Neural progenitor cell (in vitro differentiated cells): ENCODE results near the gene SERINC5. TPM values are rescaled to one million over a fixed set of nuclear protein-coding genes. Genes with fewer than 3 reads are reported as not detected.

Experiments
- DNase-seq: peaks from one replicate; pipeline ENCODE4 v3.0.0-alpha.2; 2016; ENCODE audit warnings: low spot score
- H2AFZ ChIP-seq: fragments of 200-600 bp; sonication (generic); replicated peaks from 2 replicates; pipeline ENCODE4 v1.6.1; 2016; ENCODE audit warnings: antibody characterized with exemption
- H3F3A ChIP-seq: fragments of 200-600 bp; sonication (generic); 2 replicates; pipeline ENCODE4 v1.6.1; 2016; ENCODE audit warnings: antibody characterized with exemption, low read depth
- H3K27ac ChIP-seq: fragments of 200-600 bp; sonication (generic); 2 replicates; pipeline ENCODE4 v1.5.1; 2016; ENCODE audit warnings: mild to moderate bottlenecking
- H3K27me3 ChIP-seq: fragments of 200-600 bp; sonication (generic); 2 replicates; pipeline ENCODE4 v1.6.1; 2016; ENCODE audit warnings: mild to moderate bottlenecking, moderate library complexity
- H3K36me3 ChIP-seq: fragments of 200-600 bp; sonication (generic); 2 replicates; pipeline ENCODE4 v1.5.1; 2016
- H3K4me1 ChIP-seq: fragments of 200-600 bp; sonication (generic); 2 replicates; pipeline ENCODE4 v1.6.1; 2016; ENCODE audit warnings: mixed run types
- H3K4me2 ChIP-seq: fragments of 200-600 bp; sonication (generic); 2 replicates; pipeline ENCODE4 v1.6.1; 2016
- H3K4me3 ChIP-seq: fragments of 200-600 bp; sonication (generic); 2 replicates; pipeline ENCODE4 v1.5.1; 2016
- H3K79me2 ChIP-seq: fragments of 200-600 bp; sonication (generic); 2 replicates; pipeline ENCODE4 v1.6.1; 2016; ENCODE audit warnings: low read depth
- H3K9ac ChIP-seq: fragments of 200-600 bp; sonication (generic); 2 replicates; pipeline ENCODE4 v1.6.1; 2016
- H3K9me3 ChIP-seq: fragments of 200-600 bp; sonication (generic); 2 replicates; pipeline ENCODE4 v1.5.1; 2016; ENCODE audit warnings: low read depth
- H4K20me1 ChIP-seq: fragments of 200-600 bp; sonication (generic); 2 replicates; pipeline ENCODE4 v1.6.1; 2016; ENCODE audit warnings: low read depth
- H3K27ac Mint-ChIP-seq: 3 replicates; pipeline ENCODE4 v1.8.0; 2021; ENCODE audit warnings: mixed read lengths
- H3K27me3 Mint-ChIP-seq: 2 replicates; pipeline ENCODE4 v1.8.0; 2022; ENCODE audit warnings: low read depth, mild to moderate bottlenecking, inconsistent platforms, moderate library complexity, mixed read lengths; ENCODE audit not compliant: insufficient read depth
- H3K36me3 Mint-ChIP-seq: 3 replicates; pipeline ENCODE4 v1.8.0; 2021; ENCODE audit warnings: mixed read lengths
- H3K4me1 Mint-ChIP-seq: 3 replicates; pipeline ENCODE4 v1.8.0; 2021; ENCODE audit warnings: mixed read lengths
- H3K4me3 Mint-ChIP-seq: 3 replicates; pipeline ENCODE4 v1.8.0; 2021; ENCODE audit warnings: mild to moderate bottlenecking, moderate library complexity, mixed read lengths
- H3K9me3 Mint-ChIP-seq: 3 replicates; pipeline ENCODE4 v1.8.0; 2020; ENCODE audit warnings: mixed read lengths
- CTCF ChIP-seq: fragments of 200-600 bp; sonication (generic); IDR thresholded peaks from 2 replicates; pipeline ENCODE4 v1.5.1; 2017; ENCODE audit warnings: antibody characterized with exemption, mild to moderate bottlenecking
- EZH2 ChIP-seq: fragments of 200-600 bp; sonication (generic); IDR thresholded peaks from 2 replicates; pipeline ENCODE4 v1.6.1; 2017; ENCODE audit warnings: antibody characterized with exemption, mild to moderate bottlenecking, moderate library complexity
- EZH2phosphoT487 ChIP-seq: fragments of 200-600 bp; sonication (generic); IDR thresholded peaks from 2 replicates; pipeline ENCODE4 v1.6.1; 2017; ENCODE audit warnings: antibody characterized with exemption
- total RNA-seq: library from RNA; depleted of rRNA; stranded (reverse); fragments of >200 nt; gene quantifications from 2 replicates; pipeline ENCODE4 v1.2.3, GENCODE V29; 2015; ENCODE audit warnings: low replicate concordance

SERINC5 gene
- total RNA-seq, 1 donor from 2014 or later = 126 TPM

- DNase-seq = no peak
- H3K4me2 ChIP-seq = no peak overlapping the region
- H3K79me2 ChIP-seq = peaks cover 100% of the 10 kb centered on the region
- Mint-ChIP-seq H3K36me3 (peaks cover 6% of the 10 kb centered on the region), H3K27ac (no peak overlapping the region), H3K9me3 (peaks cover 6% of the 10 kb centered on the region), H3K4me3 (no peak overlapping the region), H3K4me1 (peaks cover 25% of the 10 kb centered on the region), H3K27me3 (peaks cover 2% of the 10 kb centered on the region)
- H2AFZ ChIP-seq = no peak overlapping the region
- H3K27me3 ChIP-seq = no peaks in the 10 kb centered on the region
- H3K27ac ChIP-seq = peak overlapping the region; percentile 11
- H4K20me1 ChIP-seq = peaks cover 91% of the 10 kb centered on the region
- no peaks in the 10 kb centered on the region for H3K9me3 ChIP-seq
- peaks cover 3% of the 10 kb centered on the region for H3K36me3 ChIP-seq
- no peak for TF ChIP-seq EZH2phosphoT487
- TF ChIP-seq EZH2 = no peak
- no peak for TF ChIP-seq CTCF
- no peak overlapping the region for H3K4me3 ChIP-seq
- H3F3A ChIP-seq = peaks cover 9% of the 10 kb centered on the region
- H3K4me1 ChIP-seq = peaks cover 14% of the 10 kb centered on the region
- H3K9ac ChIP-seq = no peak overlapping the region
Measured at GRCh38 chr5:80234116-80234948, 21.5 kb downstream of the SERINC5 start.

GRCh38 chr5:80231693-80232092 is 24.2 kb downstream of the SERINC5 start:
- H3K27me3 ChIP-seq = no peaks in the 10 kb centered on the region
- peaks cover 9% of the 10 kb centered on the region for H3K4me1 ChIP-seq
- H3K36me3 ChIP-seq = peaks cover 3% of the 10 kb centered on the region
- peaks cover 9% of the 10 kb centered on the region for H3F3A ChIP-seq
- no peaks in the 10 kb centered on the region for H3K9me3 ChIP-seq
- peaks cover 100% of the 10 kb centered on the region for H3K79me2 ChIP-seq
- Mint-ChIP-seq H3K4me1 (peaks cover 15% of the 10 kb centered on the region), H3K36me3 (peaks cover 6% of the 10 kb centered on the region), H3K27me3 (peaks cover 2% of the 10 kb centered on the region), H3K4me3 (no peak overlapping the region), H3K27ac (no peak overlapping the region), H3K9me3 (peaks cover 3% of the 10 kb centered on the region)
- no peak overlapping the region for H3K27ac ChIP-seq
- no peak overlapping the region for H3K9ac ChIP-seq
- peaks cover 80% of the 10 kb centered on the region for H4K20me1 ChIP-seq
- H3K4me2 ChIP-seq = no peak overlapping the region
- TF ChIP-seq EZH2phosphoT487 (no peak), EZH2 (no peak), CTCF (no peak)
- H3K4me3 ChIP-seq = no peak overlapping the region
- DNase-seq = no peak
- H2AFZ ChIP-seq = no peak overlapping the region

GRCh38 chr5:80231243-80231642 is 24.6 kb downstream of the SERINC5 start:
- Histone ChIP-seq H3F3A (peaks cover 8% of the 10 kb centered on the region), H2AFZ (no peak overlapping the region), H3K9ac (no peak overlapping the region), H3K79me2 (peaks cover 100% of the 10 kb centered on the region), H4K20me1 (peaks cover 81% of the 10 kb centered on the region), H3K27ac (no peak overlapping the region), H3K36me3 (peaks cover 3% of the 10 kb centered on the region), H3K27me3 (no peaks in the 10 kb centered on the region), H3K4me3 (no peak overlapping the region), H3K4me2 (no peak overlapping the region), H3K4me1 (peaks cover 9% of the 10 kb centered on the region), H3K9me3 (no peaks in the 10 kb centered on the region)
- TF ChIP-seq EZH2phosphoT487 (no peak), EZH2 (no peak), CTCF (no peak)
- peaks cover 15% of the 10 kb centered on the region for H3K4me1 Mint-ChIP-seq
- peaks cover 6% of the 10 kb centered on the region for H3K36me3 Mint-ChIP-seq
- H3K9me3 Mint-ChIP-seq = peaks cover 3% of the 10 kb centered on the region
- no peak overlapping the region for H3K4me3 Mint-ChIP-seq
- H3K27me3 Mint-ChIP-seq = peaks cover 2% of the 10 kb centered on the region
- no peak for DNase-seq
- H3K27ac Mint-ChIP-seq = no peak overlapping the region
